Progenitor cell of endocrine pancreas (in vitro differentiated cells): ENCODE results near the gene ADARB2. TPM values are rescaled to one million over a fixed set of nuclear protein-coding genes. Genes with fewer than 3 reads are reported as not detected.

Experiments
- DNase-seq: peaks from one replicate; pipeline ENCODE4 v3.0.0; 2021; ENCODE audit warnings: low spot score; ENCODE audit not compliant: unreplicated experiment
- H3K27ac Mint-ChIP-seq: 2 replicates; pipeline ENCODE4 v1.8.0; 2021; ENCODE audit warnings: mild to moderate bottlenecking, moderate library complexity, mixed read lengths
- H3K27me3 Mint-ChIP-seq: 2 replicates; pipeline ENCODE4 v1.8.0; 2021; ENCODE audit warnings: mixed read lengths
- H3K36me3 Mint-ChIP-seq: 2 replicates; pipeline ENCODE4 v1.8.0; 2022; ENCODE audit warnings: mixed read lengths; ENCODE audit not compliant: insufficient read depth
- H3K4me1 Mint-ChIP-seq: 2 replicates; pipeline ENCODE4 v1.8.0; 2021; ENCODE audit warnings: low read depth, mixed read lengths
- H3K4me3 Mint-ChIP-seq: 2 replicates; pipeline ENCODE4 v1.8.0; 2021; ENCODE audit warnings: low read depth, mild to moderate bottlenecking, moderate library complexity, mixed read lengths
- H3K9me3 Mint-ChIP-seq: 2 replicates; pipeline ENCODE4 v1.8.0; 2021; ENCODE audit warnings: low read depth, mixed read lengths
- CTCF ChIP-seq: fragments of 200-600 bp; sonication (generic); IDR thresholded peaks from one replicate; pipeline ENCODE4 v1.5.0; 2021; ENCODE audit warnings: antibody characterized with exemption, mild to moderate bottlenecking; ENCODE audit not compliant: unreplicated experiment
- total RNA-seq: library from RNA; stranded (reverse); gene quantifications from 2 replicates; pipeline ENCODE4 v1.2.1, GENCODE V29; 2021

The ADARB2 gene
- total RNA-seq, 1 donor from 2014 or later = 1.3 TPM

- H3K4me3 Mint-ChIP-seq = no peak overlapping the region
Measured at GRCh38 chr10:1287487-1287886, 449.8 kb downstream of the ADARB2 start.

GRCh38 chr10:1284076-1284475 is 453.2 kb downstream of the ADARB2 start:
- H3K4me1 Mint-ChIP-seq = peaks cover 6% of the 10 kb centered on the region
- no peak for TF ChIP-seq CTCF
- no peaks in the 10 kb centered on the region for H3K9me3 Mint-ChIP-seq
- peaks cover 6% of the 10 kb centered on the region for H3K27me3 Mint-ChIP-seq
- no peaks in the 10 kb centered on the region for H3K36me3 Mint-ChIP-seq
- DNase-seq = no peak
- no peak overlapping the region for H3K4me3 Mint-ChIP-seq
- H3K27ac Mint-ChIP-seq = no peak overlapping the region

More at GRCh38 chr10:1287487-1287886, 449.8 kb downstream of the ADARB2 start:
- TF ChIP-seq CTCF = no peak
- Mint-ChIP-seq H3K36me3 (no peaks in the 10 kb centered on the region), H3K27ac (no peak overlapping the region), H3K4me1 (no peaks in the 10 kb centered on the region), H3K9me3 (no peaks in the 10 kb centered on the region), H3K27me3 (peaks cover 9% of the 10 kb centered on the region)
- DNase-seq = no peak

- H3K9me3 Mint-ChIP-seq = no peaks in the 10 kb centered on the region
- DNase-seq = no peak
- H3K4me3 Mint-ChIP-seq = no peak overlapping the region
- peaks cover 8% of the 10 kb centered on the region for H3K27me3 Mint-ChIP-seq
- TF ChIP-seq CTCF = no peak
- no peak overlapping the region for H3K27ac Mint-ChIP-seq
- H3K36me3 Mint-ChIP-seq = no peaks in the 10 kb centered on the region
- peaks cover 6% of the 10 kb centered on the region for H3K4me1 Mint-ChIP-seq
Measured at GRCh38 chr10:1281405-1281782, 455.9 kb downstream of the ADARB2 start.

- Mint-ChIP-seq H3K4me1 (peaks cover 6% of the 10 kb centered on the region), H3K9me3 (no peaks in the 10 kb centered on the region), H3K4me3 (no peak overlapping the region), H3K27ac (no peak overlapping the region), H3K27me3 (peaks cover 8% of the 10 kb centered on the region), H3K36me3 (no peaks in the 10 kb centered on the region)
- TF ChIP-seq CTCF = no peak
- no peak for DNase-seq
Measured at GRCh38 chr10:1280466-1281404, 456.6 kb downstream of the ADARB2 start.

GRCh38 chr10:1278306-1278705 is 459.0 kb downstream of the ADARB2 start:
- no peak for TF ChIP-seq CTCF
- Mint-ChIP-seq H3K9me3 (no peaks in the 10 kb centered on the region), H3K36me3 (no peaks in the 10 kb centered on the region), H3K27ac (no peak overlapping the region), H3K4me3 (no peak overlapping the region), H3K4me1 (peaks cover 6% of the 10 kb centered on the region), H3K27me3 (peaks cover 6% of the 10 kb centered on the region)
- no peak for DNase-seq
